K562 (cell line): Measurements from ENCODE around the gene ASB17. TPM values are rescaled to one million over a fixed set of nuclear protein-coding genes. Genes with fewer than 3 reads are reported as not detected.

Source experiments
- ATAC-seq: fragments of 200-7000 bp; cut with Tn5 transposase; 3 replicates; pipeline ENCODE4 v1.9.1; 2020; ENCODE audit warnings: moderate library complexity
- BruUV-seq: library from RNA; stranded (reverse); fragments of 400-500 nt; replicated peaks from 2 replicates; lab custom pipeline; 2021; lab: Mats Ljungman, UMichigan
- CTCF ChIA-PET: fragments of 300-600 bp; formaldehyde crosslinking; extraction: SDS; loops from one replicate; lab custom pipeline; 2021; ENCODE audit warnings: low intra/inter-chr PET ratio; lab: Yijun Ruan, JAX
- POLR2A ChIA-PET: fragments of 300-600, 350-650 bp; sonication (Branson Sonifier 250); formaldehyde crosslinking; extraction: SDS; loops from one replicate; lab custom pipeline; 2021; ENCODE audit warnings: antibody characterized with exemption, inconsistent platforms; lab: Yijun Ruan, JAX
- DNase-seq, 4 experiments: peaks; one replicate each; pipeline versions ENCODE4 v3.0.0 to v3.0.0-alpha.2; 2011 to 2018; ENCODE audit warnings: low spot score in 3 of 4, mixed read lengths in 3 of 4; ENCODE audit errors: extremely low read depth in 1 of 4
- FAIRE-seq: peaks from 2 replicates; lab custom pipeline; 2011; peaks lifted over from hg19 to GRCh38; lab: Jason Lieb, UNC
- H2AFZ ChIP-seq: 2 replicates; pipeline ENCODE4 v1.6.0; 2011; ENCODE audit warnings: low read depth, low read length, control low read depth, inconsistent platforms
- H3K27ac ChIP-seq: fragments of 200-600 bp; 3 replicates; pipeline ENCODE4 v1.8.0; 2011; ENCODE audit warnings: low read depth, mild to moderate bottlenecking, control low read depth, inconsistent platforms, low read length, moderate library complexity, mixed read lengths; ENCODE audit errors: extremely low read depth
- H3K27me3 ChIP-seq, 2 experiments: fragments of 300-600 bp in 1 of 2; 2 replicates in 1 of 2; 3 replicates in 1 of 2; pipeline versions ENCODE4 v1.6.0 to v1.8.0; 2011; ENCODE audit warnings: inconsistent platforms in 2 of 2, low read length in 2 of 2, mild to moderate bottlenecking in 1 of 2, mixed read lengths in 1 of 2, moderate library complexity in 1 of 2; ENCODE audit not compliant: control insufficient read depth in 2 of 2, insufficient read depth in 2 of 2
- H3K36me3 ChIP-seq: fragments of 300-600 bp; 3 replicates; pipeline ENCODE4 v1.8.0; 2011; ENCODE audit warnings: mild to moderate bottlenecking, low read length, inconsistent platforms; ENCODE audit not compliant: control insufficient read depth, insufficient read depth
- H3K4me1 ChIP-seq, 2 experiments: fragments of 200-600 bp in 1 of 2; replicated peaks in 1 of 2; 2 replicates in 1 of 2; 3 replicates in 1 of 2; pipeline versions ENCODE4 v1.5.1 to v1.8.0; 2011; ENCODE audit warnings: inconsistent platforms in 2 of 2, low read length in 2 of 2, mild to moderate bottlenecking in 1 of 2, mixed read lengths in 1 of 2, moderate library complexity in 1 of 2; ENCODE audit not compliant: control insufficient read depth in 2 of 2, insufficient read depth in 2 of 2
- H3K4me2 ChIP-seq: 2 replicates; pipeline ENCODE4 v1.6.1; 2011; ENCODE audit warnings: low read length, control low read depth, inconsistent platforms, mixed read lengths; ENCODE audit not compliant: insufficient read depth
- H3K4me3 ChIP-seq: fragments of 200-600 bp; sonication (generic), shearing (Covaris generic); 2 replicates; pipeline ENCODE4 v1.5.1; 2016; ENCODE audit warnings: control low read depth, inconsistent platforms
- H3K79me2 ChIP-seq: fragments of 200-600 bp; 3 replicates; pipeline ENCODE4 v1.8.0; 2011; ENCODE audit warnings: low read length, inconsistent platforms; ENCODE audit not compliant: control insufficient read depth, insufficient read depth
- H3K9ac ChIP-seq, 2 experiments: 2 replicates each; pipeline versions ENCODE4 v1.6.0 to v1.6.1; 2011; ENCODE audit warnings: low read depth in 2 of 2, low read length in 2 of 2, control low read depth in 1 of 2, inconsistent platforms in 1 of 2, mild to moderate bottlenecking in 1 of 2, mixed read lengths in 1 of 2; ENCODE audit not compliant: insufficient read depth in 1 of 2
- H3K9me1 ChIP-seq: one replicate; pipeline ENCODE4 v1.6.0; 2011; ENCODE audit warnings: inconsistent platforms, mild to moderate bottlenecking, low read length, moderate library complexity; ENCODE audit not compliant: control insufficient read depth, insufficient read depth
- H3K9me3 ChIP-seq: replicated peaks from 2 replicates; pipeline ENCODE4 v1.5.1; 2011; ENCODE audit warnings: low read depth, low read length, inconsistent platforms; ENCODE audit not compliant: control insufficient read depth, insufficient read depth
- H4K20me1 ChIP-seq: replicated peaks from 2 replicates; pipeline ENCODE4 v1.6.1; 2011; ENCODE audit warnings: low read length, inconsistent platforms, mixed read lengths; ENCODE audit not compliant: control insufficient read depth, insufficient read depth
- BRD4 ChIP-seq: fragments of 200-600 bp; sonication (generic); IDR thresholded peaks from 2 replicates; pipeline ENCODE4 v1.6.1; 2017; ENCODE audit warnings: inconsistent platforms
- JUND ChIP-seq, 2 experiments: IDR thresholded peaks; 2 replicates in 1 of 2; 3 replicates in 1 of 2; pipeline ENCODE4 v1.6.1; 2011; ENCODE audit warnings: borderline replicate concordance in 2 of 2, low read depth in 2 of 2, low read length in 2 of 2, improper control_type of control experiment in 1 of 2, missing biosample characterization in 1 of 2, missing genetic modification characterization in 1 of 2, missing genetic modification reagents in 1 of 2
- NCOA6 ChIP-seq: fragments of 450-650 bp; IDR thresholded peaks from 2 replicates; pipeline ENCODE4 v1.6.1; 2017; ENCODE audit warnings: mild to moderate bottlenecking
- TEAD1 ChIP-seq, 2 experiments: fragments of 450-650 bp in 1 of 2; sonication (generic) in 1 of 2; formaldehyde crosslinking; IDR thresholded peaks; 2 replicates each; pipeline versions ENCODE4 v1.4.0 to v1.8.0; 2020 to 2022; ENCODE audit warnings: mild to moderate bottlenecking in 2 of 2, missing genetic modification reagents in 1 of 2
- ZNF174 ChIP-seq: fragments of 250-450 bp; sonication (Bioruptor Pico); IDR thresholded peaks from 2 replicates; pipeline ENCODE4 v1.4.0; 2020; ENCODE audit warnings: mild to moderate bottlenecking
- ZNF57 ChIP-seq: fragments of 450-650 bp; formaldehyde crosslinking; IDR thresholded peaks from 2 replicates; pipeline ENCODE4 v1.4.0; 2020; ENCODE audit warnings: mild to moderate bottlenecking, moderate library complexity
- ZNF695 ChIP-seq: fragments of 450-650 bp; formaldehyde crosslinking; IDR thresholded peaks from 2 replicates; pipeline ENCODE4 v1.4.0; 2020; ENCODE audit warnings: mild to moderate bottlenecking, moderate library complexity
- WGBS: fragments of 100-300 bp; shearing (Covaris generic); methylation state at CpG from one replicate; pipeline ENCODE4 v1.1.6; 2016; ENCODE audit warnings: low coverage, mixed read lengths; ENCODE audit not compliant: insufficient coverage; ENCODE audit errors: missing lambda C conversion rate; 5-methylcytosine and 5-hydroxymethylcytosine counted together
- in situ Hi-C: fragments of 300-500 bp; cut with MboI; formaldehyde crosslinking; loops from 4 replicates; pipeline ENCODE4 v1.15.0; 2018; ENCODE audit warnings: inconsistent platforms, mixed read lengths
- intact Hi-C: fragments of 100-400 bp; cut with micrococcal nuclease; formaldehyde crosslinking; loops from 2 replicates; pipeline ENCODE4 v1.14.2; 2022
- polyA plus RNA-seq, 8 experiments: library from polyadenylated mRNA; depleted of rRNA in 4 of 8; stranded (reverse) in 5 of 8; unstranded in 3 of 8; fragments of >200 nt; fragmentation: Nextera tagmentation in 2 of 8; fragmentation: Illumina TruSeq in 1 of 8; extraction: Ambion mirVana in 2 of 8; extraction: Trizol in 1 of 8; gene quantifications; 2 replicates each; pipeline versions ENCODE4 v1.2.1 to v1.2.3, GENCODE V29; 2011 to 2014; ENCODE audit warnings: inconsistent platforms in 1 of 8, missing spikeins in 1 of 8
- total RNA-seq, 7 experiments: library from RNA; depleted of rRNA in 6 of 7; stranded (reverse); fragments of >200 nt in 6 of 7; fragmentation: Illumina TruSeq in 2 of 7; extraction: Trizol in 2 of 7; gene quantifications; 2 replicates each; pipeline versions ENCODE4 v1.2.1 to v1.2.3, GENCODE V29; 2011 to 2021; ENCODE audit warnings: low replicate concordance in 1 of 7
- TF ChIP-seq, protein P1 (sequence below): fragments of 450-650 bp; formaldehyde crosslinking; IDR thresholded peaks from 2 replicates; pipeline ENCODE4 v1.4.0; 2022; ENCODE audit warnings: missing genetic modification characterization

Gene ASB17
- total and polyA plus RNA-seq, 9 of the 15 experiments (the other 6 are each of a cell fraction or from before 2014, with no cell fraction given), result not detected

DNA sequence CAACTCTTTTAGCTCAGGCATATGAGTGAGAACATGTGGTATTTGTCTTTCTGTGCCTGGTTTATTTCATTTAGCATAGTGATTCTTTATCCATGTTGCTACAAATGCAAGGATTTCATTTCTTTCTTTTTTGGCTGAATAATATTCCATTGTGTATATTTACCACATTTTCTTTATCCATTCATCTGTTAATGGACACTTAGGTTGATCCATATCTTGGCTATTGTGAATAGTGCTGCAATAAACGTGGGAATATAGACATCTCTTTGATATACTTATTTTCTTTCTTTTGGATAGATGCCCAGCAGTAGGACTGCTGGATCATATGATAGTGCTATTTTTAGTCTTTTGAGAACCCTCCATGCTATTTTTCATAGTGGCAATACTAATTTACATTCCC is 30.8 kb downstream of the ASB17 start:
- Histone ChIP-seq H3K79me2 (no peaks in the 10 kb centered on the region), H3K4me3 (no peak overlapping the region), H3K9me1 (no peaks in the 10 kb centered on the region), H3K9ac (no peak overlapping the region), H3K9me3 (no peaks in the 10 kb centered on the region), H3K4me1 (no peaks in the 10 kb centered on the region), H2AFZ (no peak overlapping the region), H3K27me3 (no peaks in the 10 kb centered on the region; a peak in 1 of 5 replicates), H3K4me2 (no peak overlapping the region), H3K36me3 (no peaks in the 10 kb centered on the region)
- ATAC-seq (no peak), FAIRE-seq (no peak)
- intact Hi-C loops, result no loop called here
- in situ Hi-C loops, result no loop called here
- BruUV-seq, result no TSS peak
- ChIA-PET POLR2A (no interaction called here), CTCF (no interaction called here)
- 0% methylated on average over 1 of the region's 1 CpG for WGBS
- TF ChIP-seq TEAD1 (CRISPR knock-in tag; IDR thresholded peaks at IDR 0.05), result no peak
- TF ChIP-seq ZNF695 (CRISPR knock-in tag), result no peak
- no peak for TF ChIP-seq BRD4
- no peak for TF ChIP-seq ZNF174
- no peak for TF ChIP-seq NCOA6
- TF ChIP-seq JUND (IDR thresholded peaks at IDR 0.05; ENCODE audit: borderline replicate concordance, low read depth, low read length), result no peak
- no peak for TF ChIP-seq JUND (tag; IDR thresholded peaks at IDR 0.05; ENCODE audit: borderline replicate concordance, low read depth, low read length)
- TF ChIP-seq, all 486 proteins: peak for 0
- Histone ChIP-seq H3K27ac (no peak overlapping the region), H4K20me1 (no peaks in the 10 kb centered on the region)
- DNase-seq, result no peak

DNA sequence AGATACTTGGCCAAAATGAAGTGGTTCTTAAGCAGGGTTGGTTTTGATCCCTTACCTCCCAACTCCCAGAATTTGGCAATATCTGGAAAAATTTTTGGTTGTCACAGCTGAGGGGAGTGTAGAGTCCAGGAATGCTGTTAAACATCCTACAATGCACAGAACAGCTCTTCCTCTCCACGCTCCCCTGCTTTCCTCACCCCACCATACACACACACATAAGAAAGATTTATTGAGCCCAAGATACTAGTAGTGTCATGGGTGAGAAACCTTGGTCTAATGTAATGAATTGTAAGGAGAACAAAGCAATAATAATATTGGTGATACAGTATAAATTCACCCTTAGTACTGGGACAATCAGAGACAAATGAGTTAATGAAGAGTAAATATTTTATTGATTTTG is 47.8 kb downstream of the ASB17 start:
- DNase-seq (no peak), ATAC-seq (no peak), FAIRE-seq (no peak)
- H3K9ac ChIP-seq, result no peak overlapping the region
- 0% methylated on average over 1 of the region's 1 CpG for WGBS
- no peaks in the 10 kb centered on the region for H4K20me1 ChIP-seq
- no peak overlapping the region for H3K4me2 ChIP-seq
- no peak overlapping the region for H2AFZ ChIP-seq
- H3K27me3 ChIP-seq, result no peaks in the 10 kb centered on the region
- ChIA-PET POLR2A (no interaction called here), CTCF (no interaction called here)
- no peak overlapping the region for H3K4me3 ChIP-seq
- TF ChIP-seq ZNF57, result no peak
- TF ChIP-seq, protein P1, sequence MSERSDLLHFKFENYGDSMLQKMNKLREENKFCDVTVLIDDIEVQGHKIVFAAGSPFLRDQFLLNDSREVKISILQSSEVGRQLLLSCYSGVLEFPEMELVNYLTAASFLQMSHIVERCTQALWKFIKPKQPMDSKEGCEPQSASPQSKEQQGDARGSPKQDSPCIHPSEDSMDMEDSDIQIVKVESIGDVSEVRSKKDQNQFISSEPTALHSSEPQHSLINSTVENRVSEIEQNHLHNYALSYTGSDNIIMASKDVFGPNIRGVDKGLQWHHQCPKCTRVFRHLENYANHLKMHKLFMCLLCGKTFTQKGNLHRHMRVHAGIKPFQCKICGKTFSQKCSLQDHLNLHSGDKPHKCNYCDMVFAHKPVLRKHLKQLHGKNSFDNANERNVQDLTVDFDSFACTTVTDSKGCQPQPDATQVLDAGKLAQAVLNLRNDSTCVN (CRISPR knock-in tag), result no peak
- no TSS peak for BruUV-seq
- H3K9me1 ChIP-seq, result no peaks in the 10 kb centered on the region
- no peaks in the 10 kb centered on the region for H3K36me3 ChIP-seq
- intact Hi-C loops (no loop called here), in situ Hi-C loops (no loop called here)
- H3K4me1 ChIP-seq, result no peaks in the 10 kb centered on the region
- H3K79me2 ChIP-seq, result no peaks in the 10 kb centered on the region
- no peak overlapping the region for H3K27ac ChIP-seq
- no peaks in the 10 kb centered on the region for H3K9me3 ChIP-seq
